Adrenal gland (tissue), 12 donors: Measurements from ENCODE around the gene FAU. TPM values are rescaled to one million over a fixed set of nuclear protein-coding genes. Genes with fewer than 3 reads are reported as not detected.

Experiments
- DNase-seq, 7 donors: peaks; one replicate each; pipeline ENCODE4 v3.0.0-alpha.2; 2019 to 2020
- H3K27ac ChIP-seq, 5 donors: fragments of 200-600 bp; sonication (generic) in 4 of 5; 1 replicate in 3 of 5; 2 replicates in 2 of 5; pipeline versions ENCODE4 v1.5.1 to v1.8.0; 2016 to 2020; ENCODE audit warnings: mild to moderate bottlenecking in 1 of 5
- H3K27me3 ChIP-seq: fragments of 200-600 bp; 2 replicates; pipeline ENCODE4 v1.8.0; 2021
- H3K36me3 ChIP-seq, 2 donors: fragments of 200-600 bp; replicated peaks in 1 of 2; 1 replicate in 1 of 2; 2 replicates in 1 of 2; pipeline versions ENCODE4 v1.5.1 to v1.8.0; 2018 to 2022
- H3K4me1 ChIP-seq, 2 donors: fragments of 200-600 bp; replicated peaks in 1 of 2; 1 replicate in 1 of 2; 2 replicates in 1 of 2; pipeline versions ENCODE4 v1.5.1 to v1.8.0; 2018 to 2021
- H3K4me3 ChIP-seq, 4 donors: fragments of 200-600 bp; sonication (generic) in 3 of 4; one replicate each; pipeline ENCODE4 v1.5.1; 2016 to 2018
- H3K9me3 ChIP-seq, 3 donors: fragments of 200-600 bp; sonication (generic) in 1 of 3; replicated peaks in 1 of 3; 1 replicate in 2 of 3; 2 replicates in 1 of 3; pipeline versions ENCODE4 v1.5.1 to v1.8.0; 2016 to 2021
- POLR2A ChIP-seq, 2 donors: fragments of 450-650 bp; IDR thresholded peaks; one replicate each; pipeline ENCODE4 v1.6.1; 2017; ENCODE audit warnings: antibody characterized with exemption in 2 of 2, mild to moderate bottlenecking in 2 of 2, moderate library complexity in 1 of 2
- WGBS, 4 donors: extraction: QIAGEN DNeasy Blood & Tissue Kit in 2 of 4; methylation state at CpG; one replicate each; pipeline versions ENCODE4 v1.1.5 to v1.1.7; 2013 to 2017; 5-methylcytosine and 5-hydroxymethylcytosine counted together
- intact Hi-C, 2 donors: fragments of 100-400 bp; cut with DNase I; formaldehyde crosslinking; loops; one replicate each; pipeline versions ENCODE4 v1.14.1 to v1.15.0; 2022 to 2023
- polyA plus RNA-seq, 3 donors: library from polyadenylated mRNA; stranded (reverse); fragments of 200-250 nt in 2 of 3; fragments of 350-450 nt in 1 of 3; fragmentation: Illumina TruSeq in 1 of 3; extraction: RNeasy Lipid Tissue Mini Kit (QIAGEN cat#74804) in 1 of 3; gene quantifications; one replicate each; pipeline ENCODE4 v1.2.3, GENCODE V29; 2013 to 2014
- total RNA-seq, 9 donors: library from RNA; depleted of rRNA in 4 of 9; stranded (reverse); fragments of >200 nt in 4 of 9; fragments of 120-200 nt in 1 of 9; fragmentation: NEBNext Ultra II Directional in 1 of 9; extraction: Animal tissue kit (Norgen Biotek cat#: 25700) in 1 of 9; gene quantifications; one replicate each; pipeline versions ENCODE4 v1.1.0 to v1.2.4, GENCODE V29; 2013 to 2023
- TF ChIP-seq, protein P1 (sequence below), 6 experiments: fragments of 450-650 bp in 4 of 6; fragments of 200-600 bp in 2 of 6; sonication (generic) in 1 of 6; IDR thresholded peaks; 1 replicate in 5 of 6; 2 replicates in 1 of 6; pipeline versions ENCODE4 v1.5.1 to v1.8.0; 2016 to 2021; ENCODE audit warnings: antibody characterized with exemption in 6 of 6, mild to moderate bottlenecking in 2 of 6, moderate library complexity in 1 of 6
- donor health status: healthy with polysubstance abuse.
- donor health status: Bipolar disorder and iron deficiency.
- donor health status: DM: yes; HTN: yes; CAD: no.
- donor health status: DM: no; HTN: no; CAD: no.
- donor health status: DM: no; HTN: no; CAD: no.
- donor health status: DM: yes; HTN: yes; CAD: no.

The FAU gene
- total and polyA plus RNA-seq, 12 donors: 361 to 2,488 (median 1,029) TPM

DNA sequence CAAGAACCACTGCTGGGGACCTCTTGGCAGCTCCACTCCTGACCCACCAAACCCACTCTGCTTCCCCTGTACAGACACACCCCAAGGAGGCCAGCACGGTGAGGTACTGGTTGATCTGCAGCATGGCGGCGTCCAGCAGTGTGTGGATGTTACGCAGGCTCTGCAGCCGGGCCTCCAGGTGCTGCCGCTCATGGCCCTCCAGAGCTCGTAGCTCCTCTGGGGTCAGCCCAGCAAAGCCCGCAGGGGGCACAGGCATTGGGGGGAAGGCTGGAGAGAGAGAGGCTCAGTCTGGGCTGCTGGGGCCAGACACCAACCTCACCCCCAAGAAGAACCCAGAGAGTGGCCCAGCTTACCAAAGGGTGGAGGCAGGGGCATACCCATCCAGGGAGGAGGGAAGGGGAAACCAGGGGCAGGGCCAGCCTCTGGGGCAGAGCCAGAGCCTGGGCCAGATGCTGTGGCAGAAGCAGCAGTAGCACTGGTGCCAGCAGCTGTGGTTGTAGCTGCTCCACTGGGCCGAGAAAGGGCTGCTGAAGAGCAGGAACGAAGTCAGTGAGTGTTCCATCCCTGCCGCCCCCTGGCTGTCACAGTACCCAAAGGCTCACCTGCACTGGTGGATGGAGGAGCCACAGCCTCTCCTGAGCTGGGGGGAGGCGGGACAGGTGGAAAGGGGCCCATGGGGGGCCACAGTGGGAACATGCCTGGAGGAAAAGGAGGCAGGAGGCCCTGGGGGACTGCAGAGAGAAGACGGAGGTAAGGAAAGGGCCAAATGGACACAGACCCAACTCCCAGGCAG is 7.9 kb upstream of the FAU start:
- Histone ChIP-seq H3K4me3 (no peak overlapping the region), H3K36me3 (peaks cover 0 to 83% of the 10 kb centered on the region in 2 donors), H3K9me3 (no peaks in the 10 kb centered on the region), H3K27me3 (no peaks in the 10 kb centered on the region), H3K4me1 (peaks cover 10 to 30% of the 10 kb centered on the region in 2 donors), H3K27ac (peak overlapping the region in 1 of 5 donors; percentile 6)
- 82 to 93% (median 89%) methylated on average over 7 to 13 of the region's 13 CpGs for WGBS, 4 donors
- intact Hi-C loops: no loop called here
- TF ChIP-seq POLR2A (IDR thresholded peaks at IDR 0.05): no peak
- TF ChIP-seq, protein P1, sequence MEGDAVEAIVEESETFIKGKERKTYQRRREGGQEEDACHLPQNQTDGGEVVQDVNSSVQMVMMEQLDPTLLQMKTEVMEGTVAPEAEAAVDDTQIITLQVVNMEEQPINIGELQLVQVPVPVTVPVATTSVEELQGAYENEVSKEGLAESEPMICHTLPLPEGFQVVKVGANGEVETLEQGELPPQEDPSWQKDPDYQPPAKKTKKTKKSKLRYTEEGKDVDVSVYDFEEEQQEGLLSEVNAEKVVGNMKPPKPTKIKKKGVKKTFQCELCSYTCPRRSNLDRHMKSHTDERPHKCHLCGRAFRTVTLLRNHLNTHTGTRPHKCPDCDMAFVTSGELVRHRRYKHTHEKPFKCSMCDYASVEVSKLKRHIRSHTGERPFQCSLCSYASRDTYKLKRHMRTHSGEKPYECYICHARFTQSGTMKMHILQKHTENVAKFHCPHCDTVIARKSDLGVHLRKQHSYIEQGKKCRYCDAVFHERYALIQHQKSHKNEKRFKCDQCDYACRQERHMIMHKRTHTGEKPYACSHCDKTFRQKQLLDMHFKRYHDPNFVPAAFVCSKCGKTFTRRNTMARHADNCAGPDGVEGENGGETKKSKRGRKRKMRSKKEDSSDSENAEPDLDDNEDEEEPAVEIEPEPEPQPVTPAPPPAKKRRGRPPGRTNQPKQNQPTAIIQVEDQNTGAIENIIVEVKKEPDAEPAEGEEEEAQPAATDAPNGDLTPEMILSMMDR (IDR thresholded peaks at IDR 0.05): no peak
- peak in 3 of 7 donors; percentile 6 to 53 (median 18) for DNase-seq

DNA sequence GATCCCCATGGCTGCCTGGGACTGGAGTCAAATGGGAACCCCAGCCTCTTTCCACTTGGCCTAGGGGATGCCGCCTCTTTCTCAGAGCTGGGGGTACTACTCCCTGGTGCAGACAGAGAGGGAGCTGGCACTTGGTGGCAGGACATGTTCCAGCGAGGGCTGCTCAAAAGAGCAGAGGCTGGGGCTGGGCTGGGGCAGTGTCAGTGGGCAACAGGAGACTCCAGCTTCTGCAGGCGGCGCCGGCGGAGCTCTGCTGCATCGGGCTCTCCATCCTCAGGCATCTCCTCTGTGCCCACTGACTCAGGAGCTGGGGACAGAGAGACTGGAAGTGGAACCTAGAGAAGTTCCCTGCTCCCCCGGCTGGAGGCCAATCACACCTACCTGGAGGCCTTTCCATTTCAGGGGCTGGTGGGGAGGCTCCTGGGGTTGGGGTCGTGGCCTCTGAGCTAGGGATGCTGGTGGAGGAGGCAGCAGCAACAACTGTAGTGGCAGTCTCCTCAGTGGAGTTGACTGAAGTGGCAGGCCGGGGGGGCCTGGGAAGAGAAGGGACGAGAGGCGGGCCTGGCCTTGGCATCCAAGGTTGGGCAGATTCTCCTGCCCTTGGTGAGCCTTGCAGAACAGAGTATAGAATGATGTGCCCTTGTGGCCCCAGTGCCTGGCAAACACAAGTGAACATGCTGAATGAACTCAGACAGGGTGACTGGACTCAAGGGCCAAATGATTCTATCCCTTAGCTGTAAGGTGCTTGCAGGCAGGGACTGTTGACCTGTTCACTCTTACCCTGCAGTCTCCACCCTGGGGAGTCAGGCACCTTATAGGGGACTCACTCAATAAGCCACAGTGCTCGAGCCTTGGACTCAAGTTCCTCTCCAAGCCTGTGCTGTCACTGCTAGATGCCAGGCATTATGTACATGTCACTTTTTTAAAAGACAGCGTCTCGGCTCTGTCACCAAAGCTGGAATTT is 6.5 kb upstream of the FAU start:
- peaks cover 10 to 28% of the 10 kb centered on the region in 2 donors for H3K4me1 ChIP-seq

DNA sequence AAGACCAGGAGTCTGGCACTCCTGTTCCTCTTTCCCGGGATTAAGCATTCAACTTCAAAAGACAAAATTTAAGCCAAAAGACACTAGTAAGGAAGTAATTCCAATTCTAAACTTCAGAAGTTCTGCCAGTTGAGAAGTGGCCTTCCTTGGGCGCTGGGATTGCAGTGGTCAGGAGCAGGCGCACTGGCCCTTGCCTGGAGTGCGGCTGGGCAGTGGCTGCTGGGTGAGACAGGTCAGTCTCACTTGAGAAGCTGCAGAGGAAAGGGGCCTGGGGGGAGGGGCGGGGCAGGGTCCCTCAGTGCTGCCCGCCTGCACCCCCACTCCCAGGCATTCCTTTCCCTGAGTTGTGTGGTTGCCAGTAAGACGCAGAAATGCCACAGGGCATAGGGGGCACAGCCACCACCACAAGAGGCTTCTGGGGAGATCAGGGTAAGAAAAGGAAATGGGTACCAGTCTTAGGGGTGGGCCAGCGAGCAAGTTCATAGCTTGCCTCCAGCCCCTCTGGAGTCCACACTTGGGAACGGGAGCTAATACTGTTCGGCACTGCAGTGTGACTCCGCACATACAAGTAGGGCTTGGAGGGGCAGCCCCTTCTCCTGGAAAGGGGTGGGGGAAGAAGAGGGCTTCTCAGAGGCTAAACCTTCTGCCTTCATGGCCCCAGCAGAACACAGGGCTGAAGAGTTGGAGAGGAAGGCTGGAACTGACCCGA is 5.7 kb upstream of the FAU start:
- TF ChIP-seq POLR2A (IDR thresholded peaks at IDR 0.05): no peak
- TF ChIP-seq, protein P1 (IDR thresholded peaks at IDR 0.05): no peak
- peaks cover 10 to 28% of the 10 kb centered on the region in 2 donors for H3K4me1 ChIP-seq
- WGBS, 4 donors: 73 to 80% (median 77%) methylated on average over 10 to 12 of the region's 12 CpGs
- no peaks in the 10 kb centered on the region for H3K9me3 ChIP-seq
- H3K27me3 ChIP-seq: no peaks in the 10 kb centered on the region
- no peak overlapping the region for H3K4me3 ChIP-seq
- intact Hi-C loops: no loop called here
- DNase-seq: peak in 3 of 7 donors; percentile 7 to 53 (median 12)
- H3K36me3 ChIP-seq: peaks cover 0 to 84% of the 10 kb centered on the region in 2 donors
- H3K27ac ChIP-seq: no peak overlapping the region

More for the DNA sequence above, 6.5 kb upstream of the FAU start:
- intact Hi-C loops: no loop called here
- TF ChIP-seq, protein P1 (IDR thresholded peaks at IDR 0.05): no peak
- no peak for TF ChIP-seq POLR2A (IDR thresholded peaks at IDR 0.05)
- H3K9me3 ChIP-seq: no peaks in the 10 kb centered on the region
- peak overlapping the region in 1 of 5 donors; percentile 16 for H3K27ac ChIP-seq
- peak; percentile 21 to 57 (median 35) for DNase-seq
- no peak overlapping the region for H3K4me3 ChIP-seq
- peaks cover 0 to 88% of the 10 kb centered on the region in 2 donors for H3K36me3 ChIP-seq
- WGBS, 4 donors: 58 to 66% (median 64%) methylated on average over 5 to 15 of the region's 15 CpGs
- H3K27me3 ChIP-seq: no peaks in the 10 kb centered on the region
